GM21423 (cell line): ENCODE measurements around the gene GRID2.

ENCODE experiments used
- ATAC-seq: cut with Tn5 transposase; IDR thresholded peaks from one replicate; pipeline ENCODE4 v1.9.1; 2021; ENCODE audit warnings: mild to moderate bottlenecking, moderate library complexity; ENCODE audit not compliant: unreplicated experiment

The GRID2 gene

GRCh38 chr4:93775551-93775950 lies 1471.8 kb downstream of the GRID2 start:
- ATAC-seq = no peak

- ATAC-seq = no peak
Observed at GRCh38 chr4:93776386-93777080, 1472.8 kb downstream of the GRID2 start.

GRCh38 chr4:93777081-93777460 lies 1473.3 kb downstream of the GRID2 start:
- no peak for ATAC-seq

- ATAC-seq = no peak
Observed at GRCh38 chr4:93779228-93779627, 1475.5 kb downstream of the GRID2 start.

GRCh38 chr4:93780080-93780479 lies 1476.3 kb downstream of the GRID2 start:
- no peak for ATAC-seq

GRCh38 chr4:93781198-93781597 lies 1477.4 kb downstream of the GRID2 start:
- ATAC-seq = no peak

GRCh38 chr4:93786149-93786548 lies 1482.4 kb downstream of the GRID2 start:
- ATAC-seq = no peak

GRCh38 chr4:93788712-93789111 lies 1484.9 kb downstream of the GRID2 start:
- ATAC-seq = no peak

GRCh38 chr4:93791570-93792195 lies 1487.9 kb downstream of the GRID2 start:
- peak; percentile 84 for ATAC-seq

- ATAC-seq = no peak
Observed at GRCh38 chr4:93802045-93802444, 1498.3 kb downstream of the GRID2 start.

GRCh38 chr4:93809773-93810172 lies 1506.0 kb downstream of the GRID2 start:
- ATAC-seq = no peak

GRCh38 chr4:93810340-93810992 lies 1506.7 kb downstream of the GRID2 start:
- ATAC-seq = no peak

GRCh38 chr4:93813092-93813491 lies 1509.3 kb downstream of the GRID2 start:
- ATAC-seq = no peak

- no peak for ATAC-seq
Observed at GRCh38 chr4:93814141-93814540, 1510.4 kb downstream of the GRID2 start.

GRCh38 chr4:93814722-93815121 lies 1511.0 kb downstream of the GRID2 start:
- no peak for ATAC-seq
